ENCODE measurements around the gene NCEH1.
"Not testable (repeated sequence)": the region's sequence is repeated elsewhere in the genome, so short reads cannot be mapped to it uniquely, and the experiment has no call there.

Gene NCEH1

GRCh38 chr3:172675441-172676193 is 35.2 kb downstream of the NCEH1 start:
- DNase-seq (ENCODE audit: low spot score): peak; percentile 44

- DNase-seq (ENCODE audit: low spot score): peak; percentile 49
Measured at GRCh38 chr3:172673210-172673679, 37.6 kb downstream of the NCEH1 start.

GRCh38 chr3:172669021-172669420 is 41.8 kb downstream of the NCEH1 start:
- no peak for DNase-seq (ENCODE audit: low spot score)

- peak; percentile 75 for DNase-seq (ENCODE audit: low spot score)
Measured at GRCh38 chr3:172666873-172667694, 43.8 kb downstream of the NCEH1 start.

- DNase-seq (ENCODE audit: low spot score): no peak
Measured at GRCh38 chr3:172666181-172666872, 44.5 kb downstream of the NCEH1 start.

GRCh38 chr3:172665510-172665909 is 45.4 kb downstream of the NCEH1 start:
- DNase-seq (ENCODE audit: low spot score): not testable (repeated sequence)

GRCh38 chr3:172660421-172660820 is 50.4 kb downstream of the NCEH1 start:
- not testable (repeated sequence) for DNase-seq (ENCODE audit: low spot score)

GRCh38 chr3:172659246-172660002 is 51.4 kb downstream of the NCEH1 start:
- no peak for DNase-seq (ENCODE audit: low spot score)

GRCh38 chr3:172658344-172659245 is 52.3 kb downstream of the NCEH1 start:
- DNase-seq (ENCODE audit: low spot score): no peak

GRCh38 chr3:172656602-172657001 is 54.3 kb downstream of the NCEH1 start:
- no peak for DNase-seq (ENCODE audit: low spot score)

- DNase-seq (ENCODE audit: low spot score): no peak
Measured at GRCh38 chr3:172655388-172655787, 55.5 kb downstream of the NCEH1 start.

- DNase-seq (ENCODE audit: low spot score): no peak
Measured at GRCh38 chr3:172654470-172654869, 56.4 kb downstream of the NCEH1 start.

GRCh38 chr3:172653004-172653572 is 57.8 kb downstream of the NCEH1 start:
- DNase-seq (ENCODE audit: low spot score): no peak

- DNase-seq (ENCODE audit: low spot score): no peak
Measured at GRCh38 chr3:172651936-172652625, 58.8 kb downstream of the NCEH1 start.

- DNase-seq (ENCODE audit: low spot score): no peak
Measured at GRCh38 chr3:172649987-172650386, 60.9 kb downstream of the NCEH1 start.

- DNase-seq (ENCODE audit: low spot score): no peak
Measured at GRCh38 chr3:172648747-172649146, 62.1 kb downstream of the NCEH1 start.

- no peak for DNase-seq (ENCODE audit: low spot score)
Measured at GRCh38 chr3:172647823-172648222, 63.0 kb downstream of the NCEH1 start.

GRCh38 chr3:172647080-172647479 is 63.8 kb downstream of the NCEH1 start:
- no peak for DNase-seq (ENCODE audit: low spot score)

- no peak for DNase-seq (ENCODE audit: low spot score)
Measured at GRCh38 chr3:172646439-172647015, 64.3 kb downstream of the NCEH1 start.
